GM19463 (cell line): ENCODE results near the gene RARA.
"Not testable (repeated sequence)": the region's sequence is repeated elsewhere in the genome, so short reads cannot be mapped to it uniquely, and the experiment has no call there.

Experiments
- ATAC-seq: cut with Tn5 transposase; IDR thresholded peaks from one replicate; pipeline ENCODE4 v1.9.1; 2021; ENCODE audit warnings: mild to moderate bottlenecking, moderate library complexity; ENCODE audit not compliant: unreplicated experiment

RARA gene

GRCh38 chr17:40372644-40373043, 63.7 kb downstream of the RARA start:
- not testable (repeated sequence) for ATAC-seq

- ATAC-seq = no peak
These were observed 64.3 kb downstream of the RARA start for GRCh38 chr17:40373324-40373723.

DNA sequence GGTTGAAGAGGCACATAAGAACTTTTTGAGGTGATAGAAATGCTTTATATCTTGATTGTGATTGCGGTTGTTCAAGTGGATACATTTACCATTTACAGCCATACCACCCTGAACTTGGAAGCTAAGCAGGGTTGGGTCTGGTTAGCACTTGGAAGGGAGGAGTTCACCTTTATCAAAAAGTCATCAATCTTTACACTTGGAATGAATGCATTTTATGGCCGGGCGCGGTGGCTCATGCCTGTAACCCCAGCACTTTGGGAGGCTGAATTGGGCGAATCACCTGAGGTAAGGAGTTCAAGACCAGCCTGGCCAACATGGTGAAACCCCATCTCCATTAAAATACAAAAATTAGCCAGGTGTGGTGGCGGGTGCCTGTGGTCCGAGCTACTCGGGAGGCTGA, 65.0 kb downstream of the RARA start:
- ATAC-seq = no peak

- ATAC-seq = no peak
These were observed 66.0 kb downstream of the RARA start for GRCh38 chr17:40374821-40375498.

DNA sequence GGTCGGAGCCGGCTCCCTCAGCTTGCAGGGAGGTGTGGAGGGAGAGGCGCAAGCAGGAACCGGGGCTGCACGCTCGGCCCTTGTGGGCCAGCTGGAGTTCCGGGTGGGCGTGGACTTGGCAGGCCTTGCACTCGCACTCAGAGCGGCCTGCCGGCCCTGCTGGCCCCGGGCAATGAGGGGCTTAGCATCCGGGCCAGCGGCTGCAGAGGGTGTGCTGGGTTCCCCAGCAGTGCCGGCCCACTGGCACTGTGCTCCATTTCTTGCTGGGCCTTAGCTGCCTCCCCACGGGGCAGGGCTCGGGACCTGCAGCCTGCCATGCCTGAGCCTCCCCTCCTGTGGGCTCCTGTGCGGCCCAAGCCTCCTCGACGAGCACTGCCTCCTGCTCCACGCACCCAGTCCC, 66.8 kb downstream of the RARA start:
- ATAC-seq = not testable (repeated sequence)

DNA sequence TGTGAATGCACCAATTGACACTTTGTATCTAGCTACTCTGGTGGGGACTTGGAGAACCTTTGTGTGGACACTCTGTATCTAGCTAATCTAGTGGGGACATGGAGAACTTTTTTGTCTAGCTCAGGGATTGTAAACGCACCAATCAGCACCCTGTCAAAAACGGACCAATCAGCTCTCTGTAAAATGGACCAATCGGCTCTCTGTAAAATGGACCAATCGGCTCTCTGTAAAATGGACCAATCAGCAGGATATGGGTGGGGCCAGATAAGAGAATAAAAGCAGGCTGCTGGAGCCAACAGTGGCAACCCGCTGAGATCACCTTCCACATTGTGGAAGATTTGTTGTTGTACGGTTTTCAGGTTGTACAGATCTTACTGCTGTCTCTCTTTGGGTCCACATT, 67.6 kb downstream of the RARA start:
- not testable (repeated sequence) for ATAC-seq

- no peak for ATAC-seq
These were observed 68.9 kb downstream of the RARA start for GRCh38 chr17:40377832-40378231.

GRCh38 chr17:40378966-40379365, 70.0 kb downstream of the RARA start:
- no peak for ATAC-seq

DNA sequence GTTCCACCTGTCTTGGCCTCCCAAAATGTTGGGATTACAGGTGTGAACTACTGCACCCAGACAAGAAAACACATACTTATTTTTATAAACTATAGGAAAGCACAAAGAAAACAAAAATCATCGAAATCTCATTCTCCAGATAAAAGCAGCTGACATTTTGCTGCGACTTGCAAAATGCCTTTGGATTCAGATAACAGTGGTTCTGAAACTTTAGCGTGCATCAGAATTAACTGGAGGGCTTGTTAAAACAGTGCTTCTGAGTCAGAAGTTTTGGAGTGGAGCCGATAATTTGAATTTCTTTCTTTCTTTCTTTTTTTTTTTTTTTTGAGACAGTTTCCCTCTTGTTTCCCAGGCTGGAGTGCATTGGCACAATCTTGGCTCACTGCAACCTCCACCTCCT, 73.3 kb downstream of the RARA start:
- ATAC-seq = no peak

GRCh38 chr17:40386555-40386954, 77.6 kb downstream of the RARA start:
- ATAC-seq = not testable (repeated sequence)

DNA sequence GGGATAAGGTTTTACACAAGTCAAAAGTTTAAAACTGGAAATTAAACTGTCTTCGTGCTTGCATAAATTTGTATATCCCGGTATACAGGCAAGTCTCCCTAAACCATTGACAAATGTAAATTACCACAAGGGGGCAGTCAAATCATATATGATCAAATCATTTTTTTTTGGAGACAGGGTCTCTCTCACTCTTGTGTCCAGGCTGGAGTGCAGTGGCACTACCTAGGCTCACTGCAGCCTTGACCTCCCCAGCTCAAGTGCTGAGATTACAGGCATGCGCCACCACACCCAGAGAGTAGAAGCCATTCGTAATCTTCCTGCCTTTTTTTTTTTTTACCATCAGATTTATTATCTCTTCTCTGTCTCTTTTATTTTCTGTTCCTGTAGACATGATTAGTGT, 90.2 kb downstream of the RARA start:
- ATAC-seq = no peak

DNA sequence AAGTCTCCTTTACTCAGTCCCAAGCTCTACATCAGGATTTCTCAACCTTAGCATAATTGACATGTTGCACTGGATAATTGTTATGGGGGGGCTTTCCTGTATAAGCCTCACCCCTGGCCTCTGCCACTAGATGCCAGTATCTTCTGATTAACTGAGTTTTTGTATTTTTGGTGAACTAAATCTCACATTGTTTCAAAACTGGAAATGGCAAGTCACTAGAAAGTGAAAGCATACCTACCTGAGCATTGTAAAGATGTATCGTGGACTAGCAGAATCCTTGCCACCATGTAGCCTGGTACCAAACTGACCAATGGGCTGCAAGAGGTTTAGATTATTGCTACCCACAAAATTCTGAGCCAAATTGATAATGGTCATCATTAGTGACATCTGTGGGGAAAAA, 93.7 kb downstream of the RARA start:
- no peak for ATAC-seq

DNA sequence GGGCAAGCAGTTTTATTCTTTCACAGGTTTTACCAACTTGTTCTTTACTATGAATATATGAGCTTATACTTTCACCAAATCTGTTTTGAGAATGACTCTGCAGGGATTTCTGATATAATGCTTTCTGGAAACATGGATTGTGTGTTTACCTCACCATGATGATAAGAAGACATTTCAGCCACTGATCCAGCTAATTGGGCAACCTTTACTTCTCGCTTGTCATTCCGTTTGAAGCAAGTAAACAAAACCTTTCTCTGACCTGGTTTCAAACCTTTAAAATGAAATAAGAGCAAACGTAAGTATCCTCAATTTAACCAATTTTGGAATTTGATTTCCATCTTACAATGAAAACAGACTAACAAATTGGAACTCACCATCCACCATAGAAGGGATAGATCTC, 95.0 kb downstream of the RARA start:
- no peak for ATAC-seq
